ENCODE results near the gene MCF2L2. TPM values are rescaled to one million over a fixed set of nuclear protein-coding genes. Genes with fewer than 3 reads are reported as not detected.

MCF2L2 gene
- total and polyA plus RNA-seq, 2 of the 13 experiments (the other 11 are each of a cell fraction or from before 2014, with no cell fraction given): not detected

- H3K36me3 ChIP-seq (replicated peaks in 1 of 2; ENCODE audit: control insufficient read depth in 1 of 2, insufficient read depth in 2 of 2, low read length in 2 of 2): no peaks in the 10 kb centered on the region
- intact Hi-C loops (cut with micrococcal nuclease; ENCODE audit: unreplicated experiment) (no loop called here), in situ Hi-C loops (cut with HindIII; ENCODE audit: extremely low pct_ligation_motif_present, low pct_unique_long_range_greater_than_20kb) (no loop called here)
- DNase-seq (ENCODE audit: low spot score) (no peak), FAIRE-seq (no peak), ATAC-seq (no peak)
- H4K20me1 ChIP-seq (ENCODE audit: insufficient read depth, low read length): no peaks in the 10 kb centered on the region
- H2AFZ ChIP-seq (ENCODE audit: low read length): no peak overlapping the region
- H3K4me1 ChIP-seq (ENCODE audit: insufficient read depth, low read length): peaks cover 12% of the 10 kb centered on the region
- no peaks in the 10 kb centered on the region for H3K9me3 ChIP-seq (ENCODE audit: low read length)
- peaks cover 1 to 18% of the 10 kb centered on the region in 2 experiments; a peak in 4 of 5 replicates for H3K27me3 ChIP-seq (ENCODE audit: control insufficient read depth in 1 of 2, insufficient read depth in 2 of 2, low read length in 2 of 2)
- H3K4me2 ChIP-seq (ENCODE audit: low read depth, low read length): no peak overlapping the region
- H3K4me3 ChIP-seq (replicated peaks in 1 of 3; ENCODE audit: insufficient read depth in 1 of 3, low read depth in 2 of 3, low read length in 3 of 3): no peak overlapping the region
- ChIA-PET POLR2A (no interaction called here), CTCF (ENCODE audit: low intra/inter-chr PET ratio, low total read pairs) (no interaction called here)
- 22% methylated on average over 5 of the region's 5 CpGs for WGBS (ENCODE audit: low lambda C conversion rate)
- H3K27ac ChIP-seq (ENCODE audit: extremely low read length, insufficient read depth, low read length): no peak overlapping the region
- no peak overlapping the region for H3K9ac ChIP-seq (ENCODE audit: insufficient read depth, low read depth, low read length)
- no peaks in the 10 kb centered on the region for H3K79me2 ChIP-seq (ENCODE audit: insufficient read depth, low read length)
- no TSS peak for BruUV-seq (replicated peaks)
- TF ChIP-seq ZNF597 (CRISPR knock-in tag; IDR thresholded peaks at IDR 0.05): no peak
- no peak for TF ChIP-seq SRSF4 (IDR thresholded peaks at IDR 0.05; ENCODE audit: low read depth, low read length, poor library complexity, severe bottlenecking)
- TF ChIP-seq PHF21A (CRISPR knock-in tag; IDR thresholded peaks at IDR 0.05): no peak
- TF ChIP-seq ZNF20 (CRISPR knock-in tag; IDR thresholded peaks at IDR 0.05): no peak
- TF ChIP-seq DZIP1 (CRISPR knock-in tag; IDR thresholded peaks at IDR 0.05): no peak
- TF ChIP-seq POGK (CRISPR knock-in tag; conservative IDR thresholded peaks at IDR 0.05): no peak
- no peak for TF ChIP-seq NFE2L1 (CRISPR knock-in tag; IDR thresholded peaks at IDR 0.05; ENCODE audit: borderline replicate concordance)
- no peak for TF ChIP-seq BCL6 (CRISPR knock-in tag; IDR thresholded peaks at IDR 0.05)
- no peak for TF ChIP-seq ZNF792 (CRISPR knock-in tag; IDR thresholded peaks at IDR 0.05)
- no peak for TF ChIP-seq ZNF569 (CRISPR knock-in tag; IDR thresholded peaks at IDR 0.05; ENCODE audit: borderline replicate concordance)
- TF ChIP-seq ZNF747 (CRISPR knock-in tag; IDR thresholded peaks at IDR 0.05; ENCODE audit: borderline replicate concordance): no peak
- TF ChIP-seq RORA (CRISPR knock-in tag; IDR thresholded peaks at IDR 0.05): no peak
- no peak for TF ChIP-seq ZNF644 (CRISPR knock-in tag; IDR thresholded peaks at IDR 0.05; ENCODE audit: low read depth)
- no peak for TF ChIP-seq PLRG1 (conservative IDR thresholded peaks at IDR 0.05)
- no peak for TF ChIP-seq ZNF574 (CRISPR knock-in tag; IDR thresholded peaks at IDR 0.05)
- no peak for TF ChIP-seq ISL2 (CRISPR knock-in tag; IDR thresholded peaks at IDR 0.05)
These were observed 164.2 kb downstream of the MCF2L2 start for GRCh38 chr3:183264268-183264667.

All from HepG2 (cell line).